H9 (cell line): ENCODE results near the gene RPL7L1. TPM values are rescaled to one million over a fixed set of nuclear protein-coding genes. Genes with fewer than 3 reads are reported as not detected.

Source experiments
- DNase-seq: peaks from one replicate; pipeline ENCODE4 v3.0.0-alpha.2; 2017
- H2AFZ ChIP-seq: one replicate; pipeline ENCODE4 v1.6.1; 2013; ENCODE audit warnings: mild to moderate bottlenecking, low read length, control low read depth, moderate library complexity
- H2AK5ac ChIP-seq: 2 replicates; pipeline ENCODE4 v1.6.1; 2013; ENCODE audit warnings: low read length, control low read depth, mixed read lengths; ENCODE audit not compliant: insufficient read length
- H2BK120ac ChIP-seq: one replicate; pipeline ENCODE4 v1.6.1; 2013; ENCODE audit warnings: low read depth, mild to moderate bottlenecking, low read length, control low read depth, inconsistent platforms; ENCODE audit not compliant: poor library complexity, severe bottlenecking
- H2BK12ac ChIP-seq: 2 replicates; pipeline ENCODE4 v1.6.1; 2013; ENCODE audit warnings: low read length, control low read depth, mixed read lengths, low read depth; ENCODE audit not compliant: insufficient read length
- H2BK15ac ChIP-seq: 2 replicates; pipeline ENCODE4 v1.6.1; 2013; ENCODE audit warnings: low read depth, low read length, control low read depth
- H2BK20ac ChIP-seq: one replicate; pipeline ENCODE4 v1.6.1; 2013; ENCODE audit warnings: low read depth, mild to moderate bottlenecking, low read length, control low read depth, inconsistent platforms; ENCODE audit not compliant: poor library complexity, severe bottlenecking
- H2BK5ac ChIP-seq: 2 replicates; pipeline ENCODE4 v1.6.1; 2013; ENCODE audit warnings: low read length, control low read depth, mixed read lengths; ENCODE audit not compliant: insufficient read length
- H3K14ac ChIP-seq: 2 replicates; pipeline ENCODE4 v1.6.1; 2013; ENCODE audit warnings: low read length, control low read depth; ENCODE audit not compliant: insufficient read depth
- H3K18ac ChIP-seq: 2 replicates; pipeline ENCODE4 v1.6.1; 2013; ENCODE audit warnings: low read depth, mild to moderate bottlenecking, mixed read lengths, low read length, control low read depth; ENCODE audit not compliant: insufficient read length
- H3K23ac ChIP-seq: 2 replicates; pipeline ENCODE4 v1.6.1; 2013; ENCODE audit warnings: low read length, control low read depth, mixed read lengths, low read depth; ENCODE audit not compliant: insufficient read length
- H3K23me2 ChIP-seq: 2 replicates; pipeline ENCODE4 v1.6.1; 2013; ENCODE audit warnings: low read depth, mild to moderate bottlenecking, mixed read lengths, low read length, control low read depth; ENCODE audit not compliant: insufficient read length, poor library complexity, severe bottlenecking
- H3K27ac ChIP-seq: 2 replicates; pipeline ENCODE4 v1.5.1; 2013; ENCODE audit warnings: low read length, control low read depth, mixed read lengths, low read depth; ENCODE audit not compliant: insufficient read length
- H3K27me3 ChIP-seq: 2 replicates; pipeline ENCODE4 v1.6.1; 2013; ENCODE audit warnings: low read length, control low read depth, inconsistent platforms; ENCODE audit not compliant: insufficient read depth
- H3K4ac ChIP-seq: 2 replicates; pipeline ENCODE4 v1.6.1; 2013; ENCODE audit warnings: low read depth, mild to moderate bottlenecking, control low read depth, inconsistent platforms, low read length, moderate library complexity
- H3K4me1 ChIP-seq: 2 replicates; pipeline ENCODE4 v1.6.1; 2013; ENCODE audit warnings: low read length, control low read depth, inconsistent platforms; ENCODE audit not compliant: insufficient read depth
- H3K4me2 ChIP-seq: 2 replicates; pipeline ENCODE4 v1.6.1; 2013; ENCODE audit warnings: low read length, control low read depth, mixed read lengths; ENCODE audit not compliant: insufficient read length, insufficient read depth
- H3K56ac ChIP-seq: 2 replicates; pipeline ENCODE4 v1.6.1; 2013; ENCODE audit warnings: low read depth, mild to moderate bottlenecking, mixed read lengths, low read length, control low read depth; ENCODE audit not compliant: insufficient read length
- H3K79me1 ChIP-seq: 2 replicates; pipeline ENCODE4 v1.6.1; 2013; ENCODE audit warnings: low read depth, mild to moderate bottlenecking, moderate library complexity, low read length, control low read depth, inconsistent platforms; ENCODE audit not compliant: insufficient read depth, poor library complexity, severe bottlenecking
- H3K79me2 ChIP-seq: 2 replicates; pipeline ENCODE4 v1.6.1; 2013; ENCODE audit warnings: low read length, control low read depth, inconsistent platforms; ENCODE audit not compliant: insufficient read depth
- H3K9ac ChIP-seq: 2 replicates; pipeline ENCODE4 v1.6.1; 2013; ENCODE audit warnings: low read length, control low read depth, mixed read lengths; ENCODE audit not compliant: insufficient read length; ENCODE audit errors: extremely low read depth
- H3K9me3 ChIP-seq: one replicate; pipeline ENCODE4 v1.6.1; 2013; ENCODE audit warnings: low read depth, low read length, inconsistent platforms; ENCODE audit not compliant: control insufficient read depth
- H3T11ph ChIP-seq: one replicate; pipeline ENCODE4 v1.6.1; 2013; ENCODE audit warnings: mild to moderate bottlenecking, low read length, control low read depth, inconsistent platforms
- H4K20me1 ChIP-seq: one replicate; pipeline ENCODE4 v1.6.1; 2013; ENCODE audit not compliant: control insufficient read depth, insufficient read length, insufficient read depth
- H4K5ac ChIP-seq: 2 replicates; pipeline ENCODE4 v1.6.1; 2013; ENCODE audit warnings: low read depth, mild to moderate bottlenecking, mixed read lengths, low read length, control low read depth; ENCODE audit not compliant: insufficient read length
- H4K8ac ChIP-seq: replicated peaks from 2 replicates; pipeline ENCODE4 v1.6.1; 2013; ENCODE audit warnings: low read length, control low read depth, mixed read lengths, low read depth; ENCODE audit not compliant: insufficient read length
- H4K91ac ChIP-seq: 2 replicates; pipeline ENCODE4 v1.6.1; 2013; ENCODE audit warnings: low read depth, mild to moderate bottlenecking, moderate library complexity, mixed read lengths, low read length, control low read depth; ENCODE audit not compliant: insufficient read length
- H3K27ac Mint-ChIP-seq, 3 experiments: 2 replicates in 2 of 3; 3 replicates in 1 of 3; pipeline ENCODE4 v1.8.0; 2020 to 2021; ENCODE audit warnings: mixed read lengths in 3 of 3, mild to moderate bottlenecking in 1 of 3, moderate library complexity in 1 of 3
- H3K27me3 Mint-ChIP-seq: 2 replicates; pipeline ENCODE4 v1.8.0; 2021; ENCODE audit warnings: low read depth, mild to moderate bottlenecking, moderate library complexity, mixed read lengths
- H3K36me3 Mint-ChIP-seq, 3 experiments: 2 replicates in 2 of 3; 3 replicates in 1 of 3; pipeline ENCODE4 v1.8.0; 2020 to 2021; ENCODE audit warnings: low read depth in 3 of 3, mixed read lengths in 3 of 3; ENCODE audit not compliant: insufficient read depth in 1 of 3
- H3K4me1 Mint-ChIP-seq, 2 experiments: 2 replicates each; pipeline ENCODE4 v1.8.0; 2020; ENCODE audit warnings: mixed read lengths in 2 of 2
- H3K4me3 Mint-ChIP-seq, 2 experiments: 2 replicates in 1 of 2; 3 replicates in 1 of 2; pipeline ENCODE4 v1.8.0; 2020 to 2021; ENCODE audit warnings: mild to moderate bottlenecking in 2 of 2, mixed read lengths in 2 of 2, moderate library complexity in 1 of 2
- H3K9me3 Mint-ChIP-seq, 2 experiments: 2 replicates in 1 of 2; 3 replicates in 1 of 2; pipeline ENCODE4 v1.8.0; 2020; ENCODE audit warnings: mild to moderate bottlenecking in 2 of 2, mixed read lengths in 2 of 2, moderate library complexity in 1 of 2
- CTCF ChIP-seq: fragments of 200-600 bp; sonication (generic); conservative IDR thresholded peaks from 3 replicates; pipeline ENCODE4 v1.8.0; 2021; ENCODE audit warnings: antibody characterized with exemption, mild to moderate bottlenecking
- WGBS: extraction: QIAGEN DNeasy Blood & Tissue Kit; methylation state at CpG from one replicate; pipeline ENCODE4 v1.1.7; 2013; ENCODE audit warnings: missing lambda C conversion rate, low lambda C conversion rate, mixed read lengths; ENCODE audit not compliant: insufficient read length; ENCODE audit errors: extremely low coverage; 5-methylcytosine and 5-hydroxymethylcytosine counted together
- total RNA-seq: library from RNA; stranded (reverse); gene quantifications from 2 replicates; pipeline ENCODE4 v1.2.1, GENCODE V29; 2021

Gene RPL7L1
- total RNA-seq, 1 experiment from 2014 or later: 130 TPM

- Histone ChIP-seq H2BK15ac (no peak overlapping the region), H3K14ac (no peak overlapping the region), H3K18ac (no peak overlapping the region), H2AFZ (no peak overlapping the region), H4K8ac (no peak overlapping the region), H3K9ac (no peak overlapping the region), H3K23me2 (no peaks in the 10 kb centered on the region), H3K23ac (no peak overlapping the region), H4K91ac (no peak overlapping the region), H3K27ac (no peak overlapping the region), H3K79me1 (no peaks in the 10 kb centered on the region), H3K27me3 (no peaks in the 10 kb centered on the region), H4K20me1 (no peaks in the 10 kb centered on the region), H3T11ph (no peak overlapping the region), H3K4me2 (no peak overlapping the region), H4K5ac (no peak overlapping the region), H2BK12ac (no peak overlapping the region), H2BK20ac (no peak overlapping the region), H3K56ac (no peak overlapping the region), H2BK120ac (no peak overlapping the region), H3K4ac (no peak overlapping the region), H3K4me1 (no peaks in the 10 kb centered on the region), H3K9me3 (no peaks in the 10 kb centered on the region), H3K79me2 (no peaks in the 10 kb centered on the region), H2AK5ac (no peak overlapping the region), H2BK5ac (no peak overlapping the region)
- H3K36me3 Mint-ChIP-seq: no peaks in the 10 kb centered on the region
- no peaks in the 10 kb centered on the region for H3K27me3 Mint-ChIP-seq
- TF ChIP-seq CTCF: no peak
- H3K9me3 Mint-ChIP-seq: no peaks in the 10 kb centered on the region
- H3K4me3 Mint-ChIP-seq: no peak overlapping the region
- WGBS: no CpG with 5 or more reads among the region's 10 CpGs
- no peak overlapping the region for H3K27ac Mint-ChIP-seq
- DNase-seq: no peak
- H3K4me1 Mint-ChIP-seq: peaks cover 13 to 24% of the 10 kb centered on the region in 2 experiments
Observed at GRCh38 chr6:42904467-42904866, 25.1 kb downstream of the RPL7L1 start.
